Measurements from ENCODE around the gene CEP104. TPM values are rescaled to one million over a fixed set of nuclear protein-coding genes. Genes with fewer than 3 reads are reported as not detected.

The CEP104 gene
- total RNA-seq, 1 experiment from 2014 or later = 34.5 TPM

DNA sequence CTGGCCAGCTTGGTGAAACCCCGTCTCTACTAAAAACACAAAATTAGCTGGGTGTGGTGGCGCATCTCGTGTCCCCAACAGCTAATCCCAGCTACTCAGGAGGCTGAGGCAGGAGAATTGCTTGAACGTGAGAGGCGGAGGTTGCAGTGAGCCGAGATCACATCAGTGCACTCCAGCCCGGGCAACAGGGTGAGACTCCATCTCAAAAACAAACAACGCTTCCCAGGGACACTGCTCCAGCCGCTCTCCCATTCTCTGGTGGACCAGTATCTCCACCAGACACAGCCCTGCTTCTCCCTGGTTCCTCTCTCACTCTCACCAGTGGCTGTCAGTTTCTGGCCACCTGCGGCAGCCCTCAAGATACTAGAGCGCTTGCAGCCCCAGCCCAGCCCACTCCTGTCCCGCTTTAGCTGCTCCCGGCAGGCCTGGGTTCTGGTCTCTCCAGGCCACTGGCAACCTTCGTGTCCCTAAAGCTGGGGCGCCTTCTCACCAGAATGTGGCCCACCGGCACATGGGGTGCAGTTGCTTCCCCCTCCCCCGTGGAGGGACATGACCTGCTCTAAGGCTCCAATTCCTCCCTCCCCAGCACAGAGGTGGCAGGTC lies 39.8 kb downstream of the CEP104 start:
- no peaks in the 10 kb centered on the region for H4K20me1 ChIP-seq (ENCODE audit: control insufficient read depth, insufficient read depth, insufficient read length)
- no peak overlapping the region for H4K91ac ChIP-seq (ENCODE audit: insufficient read length, low read depth, low read length)
- Mint-ChIP-seq H3K27me3 (ENCODE audit: low read depth) (no peaks in the 10 kb centered on the region; the same call in 1 of the 2 replicates), H3K27ac (peak overlapping the region in 1 of 3 experiments; percentile 38; a peak in 1 of 7 replicates), H3K4me3 (no peak overlapping the region), H3K36me3 (ENCODE audit: insufficient read depth in 1 of 3, low read depth in 3 of 3) (peaks cover 2 to 13% (median 5%) of the 10 kb centered on the region in 3 experiments; a peak in 5 of 7 replicates), H3K4me1 (0 out of 4 replicates have a peak, but pooled peaks cover 0 to 2% of the 10 kb centered on the region in 2 experiments), H3K9me3 (no peaks in the 10 kb centered on the region)
- no peak overlapping the region for H3T11ph ChIP-seq (ENCODE audit: low read length)
- no peak overlapping the region for H4K5ac ChIP-seq (ENCODE audit: insufficient read length, low read depth, low read length)
- no peak overlapping the region for H3K18ac ChIP-seq (ENCODE audit: insufficient read length, low read depth, low read length)
- H3K23me2 ChIP-seq (ENCODE audit: insufficient read length, low read depth, low read length, poor library complexity, severe bottlenecking) = no peaks in the 10 kb centered on the region
- H3K56ac ChIP-seq (ENCODE audit: insufficient read length, low read depth, low read length) = no peak overlapping the region
- H3K9ac ChIP-seq (ENCODE audit: extremely low read depth, insufficient read length, low read length) = no peak overlapping the region
- H3K79me2 ChIP-seq (ENCODE audit: insufficient read depth, low read length) = no peaks in the 10 kb centered on the region
- H4K8ac ChIP-seq (replicated peaks; ENCODE audit: insufficient read length, low read depth, low read length) = no peak overlapping the region
- WGBS (ENCODE audit: extremely low coverage, insufficient read length, low lambda C conversion rate) = no CpG with 5 or more reads among the region's 17 CpGs
- no peak overlapping the region; the same call in 1 of the 2 replicates for H3K14ac ChIP-seq (ENCODE audit: insufficient read depth, low read length)
- no peak overlapping the region for H2BK20ac ChIP-seq (ENCODE audit: low read depth, low read length, poor library complexity, severe bottlenecking)
- no peak overlapping the region for H2BK12ac ChIP-seq (ENCODE audit: insufficient read length, low read depth, low read length)
- no peaks in the 10 kb centered on the region for H3K79me1 ChIP-seq (ENCODE audit: insufficient read depth, low read depth, low read length, poor library complexity, severe bottlenecking)
- H2AK5ac ChIP-seq (ENCODE audit: insufficient read length, low read length) = no peak overlapping the region
- H2BK15ac ChIP-seq (ENCODE audit: low read depth, low read length) = no peak overlapping the region
- H2BK5ac ChIP-seq (ENCODE audit: insufficient read length, low read length) = no peak overlapping the region
- TF ChIP-seq, protein P1, sequence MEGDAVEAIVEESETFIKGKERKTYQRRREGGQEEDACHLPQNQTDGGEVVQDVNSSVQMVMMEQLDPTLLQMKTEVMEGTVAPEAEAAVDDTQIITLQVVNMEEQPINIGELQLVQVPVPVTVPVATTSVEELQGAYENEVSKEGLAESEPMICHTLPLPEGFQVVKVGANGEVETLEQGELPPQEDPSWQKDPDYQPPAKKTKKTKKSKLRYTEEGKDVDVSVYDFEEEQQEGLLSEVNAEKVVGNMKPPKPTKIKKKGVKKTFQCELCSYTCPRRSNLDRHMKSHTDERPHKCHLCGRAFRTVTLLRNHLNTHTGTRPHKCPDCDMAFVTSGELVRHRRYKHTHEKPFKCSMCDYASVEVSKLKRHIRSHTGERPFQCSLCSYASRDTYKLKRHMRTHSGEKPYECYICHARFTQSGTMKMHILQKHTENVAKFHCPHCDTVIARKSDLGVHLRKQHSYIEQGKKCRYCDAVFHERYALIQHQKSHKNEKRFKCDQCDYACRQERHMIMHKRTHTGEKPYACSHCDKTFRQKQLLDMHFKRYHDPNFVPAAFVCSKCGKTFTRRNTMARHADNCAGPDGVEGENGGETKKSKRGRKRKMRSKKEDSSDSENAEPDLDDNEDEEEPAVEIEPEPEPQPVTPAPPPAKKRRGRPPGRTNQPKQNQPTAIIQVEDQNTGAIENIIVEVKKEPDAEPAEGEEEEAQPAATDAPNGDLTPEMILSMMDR (conservative IDR thresholded peaks at IDR 0.05) = no peak
- no peak overlapping the region for H2AFZ ChIP-seq (ENCODE audit: low read length)
- H3K4ac ChIP-seq (ENCODE audit: low read depth, low read length) = no peak overlapping the region
- H3K4me2 ChIP-seq (ENCODE audit: insufficient read depth, insufficient read length, low read length) = no peak overlapping the region
- H3K23ac ChIP-seq (ENCODE audit: insufficient read length, low read depth, low read length) = no peak overlapping the region
- H3K27me3 ChIP-seq (ENCODE audit: insufficient read depth, low read length) = no peaks in the 10 kb centered on the region
- no peak overlapping the region for H2BK120ac ChIP-seq (ENCODE audit: low read depth, low read length, poor library complexity, severe bottlenecking)
- DNase-seq = no peak
- no peaks in the 10 kb centered on the region for H3K9me3 ChIP-seq (ENCODE audit: control insufficient read depth, low read depth, low read length)
- H3K27ac ChIP-seq (ENCODE audit: insufficient read length, low read depth, low read length) = no peak overlapping the region
- no peaks in the 10 kb centered on the region for H3K4me1 ChIP-seq (ENCODE audit: insufficient read depth, low read length)

All from H9 (cell line).